GM13976 (cell line): ENCODE results near the gene NME7.
A peak's percentile ranks its signal among the peaks of the same experiment; 100 is the strongest.

ENCODE experiments used
- DNase-seq: peaks from one replicate; pipeline ENCODE4 v3.0.0; 2012; ENCODE audit warnings: low spot score
- in situ Hi-C: fragments of 300-500 bp; cut with MboI; formaldehyde crosslinking; loops from one replicate; pipeline ENCODE4 v1.12.0; 2022; ENCODE audit warnings: low sequenced_read_pairs, mixed read lengths, inconsistent platforms; ENCODE audit not compliant: unreplicated experiment
- TF ChIP-seq, protein P1 (sequence below): IDR thresholded peaks from 2 replicates; pipeline ENCODE4 v1.5.1; 2012; ENCODE audit warnings: borderline replicate concordance, mild to moderate bottlenecking; ENCODE audit not compliant: insufficient read depth; ENCODE audit errors: extremely low read depth, missing control alignments, control extremely low read depth

NME7 gene

DNA sequence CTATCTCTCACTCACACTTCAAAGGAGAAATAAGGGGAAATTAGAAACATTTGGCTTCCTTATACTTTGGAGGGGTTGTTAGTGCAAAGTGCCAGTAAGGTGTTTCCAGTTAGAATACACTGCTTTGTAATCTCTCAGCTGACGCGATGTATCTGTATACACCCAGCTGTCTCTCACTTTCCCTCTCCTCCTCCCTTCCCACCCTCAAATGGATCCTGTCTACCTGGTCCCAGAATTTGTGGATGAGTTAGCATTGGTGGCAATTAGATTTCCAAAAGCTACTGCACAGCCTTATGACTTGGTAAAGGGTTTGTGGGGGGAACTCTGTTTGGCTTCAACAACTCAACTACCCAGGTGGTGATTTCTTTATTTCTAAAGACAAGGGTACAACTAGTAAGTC is 250.6 kb downstream of the NME7 start:
- DNase-seq = no peak
- in situ Hi-C loops = loop anchor here (10.0 to 25.0 kb wide), 2 partner anchors 228 to 505 kb away; no protein-coding TSS in a partner anchor
- TF ChIP-seq, protein P1, sequence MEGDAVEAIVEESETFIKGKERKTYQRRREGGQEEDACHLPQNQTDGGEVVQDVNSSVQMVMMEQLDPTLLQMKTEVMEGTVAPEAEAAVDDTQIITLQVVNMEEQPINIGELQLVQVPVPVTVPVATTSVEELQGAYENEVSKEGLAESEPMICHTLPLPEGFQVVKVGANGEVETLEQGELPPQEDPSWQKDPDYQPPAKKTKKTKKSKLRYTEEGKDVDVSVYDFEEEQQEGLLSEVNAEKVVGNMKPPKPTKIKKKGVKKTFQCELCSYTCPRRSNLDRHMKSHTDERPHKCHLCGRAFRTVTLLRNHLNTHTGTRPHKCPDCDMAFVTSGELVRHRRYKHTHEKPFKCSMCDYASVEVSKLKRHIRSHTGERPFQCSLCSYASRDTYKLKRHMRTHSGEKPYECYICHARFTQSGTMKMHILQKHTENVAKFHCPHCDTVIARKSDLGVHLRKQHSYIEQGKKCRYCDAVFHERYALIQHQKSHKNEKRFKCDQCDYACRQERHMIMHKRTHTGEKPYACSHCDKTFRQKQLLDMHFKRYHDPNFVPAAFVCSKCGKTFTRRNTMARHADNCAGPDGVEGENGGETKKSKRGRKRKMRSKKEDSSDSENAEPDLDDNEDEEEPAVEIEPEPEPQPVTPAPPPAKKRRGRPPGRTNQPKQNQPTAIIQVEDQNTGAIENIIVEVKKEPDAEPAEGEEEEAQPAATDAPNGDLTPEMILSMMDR = no peak

GRCh38 chr1:169115891-169116585 is 251.6 kb downstream of the NME7 start:
- TF ChIP-seq, protein P1 = no peak
- in situ Hi-C loops = loop anchor here (10.0 to 25.0 kb wide), 2 partner anchors 229 to 504 kb away; no protein-coding TSS in a partner anchor
- DNase-seq = peak; percentile 49

- in situ Hi-C loops = loop anchor here (10.0 to 25.0 kb wide), 2 partner anchors 231 to 501 kb away; no protein-coding TSS in a partner anchor
- no peak for DNase-seq
- TF ChIP-seq, protein P1 = no peak
Observed at GRCh38 chr1:169113613-169114119, 253.9 kb downstream of the NME7 start.

DNA sequence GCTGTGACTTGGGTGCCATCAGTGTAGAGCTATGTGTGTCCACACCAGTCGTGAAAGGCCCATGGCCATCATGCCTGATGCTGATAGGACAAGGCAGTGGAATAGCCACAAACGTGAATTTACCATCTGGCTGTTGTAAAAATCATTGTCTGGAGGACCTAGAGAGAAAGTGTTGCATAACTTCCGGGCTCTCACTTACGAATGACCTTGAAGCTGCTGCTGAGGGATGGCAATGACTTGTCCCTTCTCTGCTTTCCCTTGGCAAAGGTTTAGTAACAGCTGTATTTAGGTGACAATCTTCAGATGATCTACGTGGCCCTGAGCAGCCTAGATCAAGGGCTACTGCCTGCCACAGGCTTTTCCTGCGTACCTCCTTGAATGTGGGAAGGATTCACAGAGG is 255.4 kb downstream of the NME7 start:
- TF ChIP-seq, protein P1 = no peak
- in situ Hi-C loops = loop anchor here (10.0 to 25.0 kb wide), 2 partner anchors 233 to 500 kb away; no protein-coding TSS in a partner anchor
- no peak for DNase-seq

GRCh38 chr1:169111472-169111871 is 256.1 kb downstream of the NME7 start:
- TF ChIP-seq, protein P1 = no peak
- in situ Hi-C loops = loop anchor here (10.0 to 25.0 kb wide), 2 partner anchors 233 to 499 kb away; no protein-coding TSS in a partner anchor
- no peak for DNase-seq

DNA sequence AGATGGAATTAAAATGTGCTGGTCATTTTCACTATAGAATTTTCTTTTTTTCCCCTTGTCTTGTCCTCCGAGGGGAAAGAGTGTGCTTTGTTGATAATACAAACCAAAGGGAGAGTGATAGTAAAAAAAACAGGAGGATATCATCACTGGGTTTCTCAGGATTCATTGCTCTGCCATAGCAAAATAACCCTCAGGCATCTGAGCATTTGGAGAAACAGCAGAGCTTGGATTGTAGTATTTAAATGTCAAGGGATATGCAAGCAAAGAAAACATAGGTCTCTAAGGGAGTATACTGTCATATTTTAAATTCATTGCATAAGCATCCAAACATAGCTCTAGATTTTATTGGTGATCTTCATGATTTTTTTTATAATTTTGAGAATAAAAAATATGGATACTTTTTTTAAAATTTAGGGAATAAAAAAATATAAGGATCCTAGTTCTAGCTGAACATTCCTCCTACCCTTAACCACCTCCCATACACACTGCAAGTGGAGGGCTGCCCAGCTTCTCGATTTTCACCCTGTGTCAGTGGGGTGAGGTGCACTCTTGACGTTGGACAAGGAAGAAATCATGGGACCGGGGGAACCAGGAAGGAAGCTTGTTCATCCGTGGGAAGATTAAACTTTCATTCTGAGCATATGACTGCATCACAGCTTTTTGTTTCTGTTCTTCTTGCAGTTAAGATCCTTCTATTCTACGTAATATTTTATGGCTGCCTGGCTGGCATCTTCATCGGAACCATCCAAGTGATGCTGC is 256.7 kb downstream of the NME7 start:
- TF ChIP-seq, protein P1 = no peak
- in situ Hi-C loops = loop anchor here (10.0 to 25.0 kb wide), 2 partner anchors 234 to 499 kb away; no protein-coding TSS in a partner anchor
- DNase-seq = no peak
